ENCODE results near the gene PRR5.
A peak's percentile ranks its signal among the peaks of the same experiment; 100 is the strongest.

PRR5 gene

GRCh38 chr22:44683881-44684280 is 18.1 kb upstream of the PRR5 start:
- TF ChIP-seq CTCF (IDR thresholded peaks at IDR 0.05): no peak

- peak; percentile 97 for TF ChIP-seq CTCF (IDR thresholded peaks at IDR 0.05)
These were observed 17.3 kb upstream of the PRR5 start for GRCh38 chr22:44684506-44685383.

- no peak for TF ChIP-seq CTCF (IDR thresholded peaks at IDR 0.05)
These were observed 16.5 kb upstream of the PRR5 start for GRCh38 chr22:44685384-44686056.

GRCh38 chr22:44686873-44687600 is 15.0 kb upstream of the PRR5 start:
- no peak for TF ChIP-seq CTCF (IDR thresholded peaks at IDR 0.05)

- no peak for TF ChIP-seq CTCF (IDR thresholded peaks at IDR 0.05)
These were observed 12.8 kb upstream of the PRR5 start for GRCh38 chr22:44689173-44689572.

GRCh38 chr22:44689915-44690524 is 12.0 kb upstream of the PRR5 start:
- TF ChIP-seq CTCF (IDR thresholded peaks at IDR 0.05): no peak
